NCI-H345 treated with DMSO at 0.1 percent for 48 hours (cell line): ENCODE measurements around the gene TMEM120B.
"Not testable (repeated sequence)": the region's sequence is repeated elsewhere in the genome, so short reads cannot be mapped to it uniquely, and the experiment has no call there.

Source experiments
- DNase-seq: peaks from one replicate; lab custom pipeline; 2025; ENCODE audit not compliant: unreplicated experiment; lab: John Stamatoyannopoulos, UW

Gene TMEM120B

GRCh38 chr12:121708313-121709063 is 4.1 kb upstream of the TMEM120B start:
- DNase-seq, result no peak

DNA sequence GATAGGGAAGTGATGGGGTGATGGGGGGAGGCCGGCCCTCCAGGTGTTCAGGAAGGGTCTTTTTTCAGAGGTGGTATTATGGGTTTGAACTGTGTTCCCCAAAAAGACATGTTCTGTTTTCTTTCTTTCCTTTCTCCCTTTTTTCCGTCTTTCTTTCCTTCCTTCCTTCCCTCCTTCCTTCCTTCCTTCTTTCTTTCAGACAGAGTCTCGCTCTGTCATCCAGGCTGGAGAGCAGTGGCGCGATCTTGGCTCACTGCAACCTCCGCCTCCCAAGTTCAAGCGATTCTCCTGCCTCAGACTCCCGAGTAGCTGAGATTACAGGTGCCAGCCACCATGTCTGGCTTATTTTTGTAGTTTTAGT is 3.5 kb upstream of the TMEM120B start:
- DNase-seq, result not testable (repeated sequence)

GRCh38 chr12:121709478-121709961 is 3.0 kb upstream of the TMEM120B start:
- DNase-seq, result no peak

GRCh38 chr12:121711361-121712189 is 977 bp upstream of the TMEM120B start:
- DNase-seq, result no peak

- peak; percentile 17 for DNase-seq
Observed at GRCh38 chr12:121712190-121712460, 427 bp upstream of the TMEM120B start.

GRCh38 chr12:121713257-121713777 is 765 bp downstream of the TMEM120B start:
- no peak for DNase-seq

DNA sequence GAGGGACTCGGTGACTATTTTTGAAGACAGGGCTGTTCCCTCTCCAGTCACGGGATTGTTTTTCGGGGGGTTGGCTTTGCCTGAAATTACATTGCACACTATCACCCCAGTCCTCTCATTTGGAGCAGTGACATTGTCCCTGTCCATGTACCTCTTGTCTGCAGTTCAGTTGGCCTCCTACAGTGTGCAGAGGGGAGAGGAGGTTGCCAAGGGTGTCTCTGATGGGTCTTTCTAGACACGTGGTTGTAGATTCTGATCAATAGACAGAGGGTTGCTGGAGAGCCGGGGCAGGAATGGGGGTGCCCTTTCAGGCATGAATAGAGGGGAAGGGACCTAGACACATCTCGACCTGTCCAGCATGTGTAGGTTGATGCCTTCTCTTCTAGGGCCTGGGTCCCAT is 1.2 kb downstream of the TMEM120B start:
- DNase-seq, result no peak

- not testable (repeated sequence) for DNase-seq
Observed at GRCh38 chr12:121715055-121715454, 2.5 kb downstream of the TMEM120B start.

DNA sequence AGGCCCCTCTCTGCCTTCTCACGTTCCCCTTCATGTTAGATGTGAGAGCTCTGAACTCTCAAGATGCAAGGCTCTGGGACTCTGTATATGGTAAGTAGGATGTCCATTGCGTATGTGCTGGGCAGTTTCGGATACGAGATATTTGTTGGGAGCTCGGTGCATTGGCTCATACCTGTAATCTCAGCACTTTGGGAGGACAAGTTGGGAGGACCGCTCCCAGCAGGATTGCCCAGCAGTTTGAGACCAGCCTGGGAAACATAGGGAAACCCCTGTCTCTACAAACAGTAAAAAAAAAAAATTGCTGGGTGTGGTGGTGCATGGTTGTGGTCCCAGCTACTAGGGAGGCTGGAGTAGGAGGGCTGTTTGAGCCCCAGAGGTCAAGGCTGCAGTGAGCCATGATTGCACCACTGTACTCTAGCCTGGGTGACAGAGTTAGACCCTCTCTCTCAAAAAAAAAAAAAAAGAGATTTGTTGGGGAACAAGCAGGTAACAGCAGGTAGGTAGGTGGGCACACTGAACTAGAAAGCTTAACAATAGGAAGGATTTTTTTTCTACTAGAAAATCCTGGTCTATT is 3.4 kb downstream of the TMEM120B start:
- no peak for DNase-seq

GRCh38 chr12:121717041-121717699 is 4.6 kb downstream of the TMEM120B start:
- DNase-seq, result no peak

DNA sequence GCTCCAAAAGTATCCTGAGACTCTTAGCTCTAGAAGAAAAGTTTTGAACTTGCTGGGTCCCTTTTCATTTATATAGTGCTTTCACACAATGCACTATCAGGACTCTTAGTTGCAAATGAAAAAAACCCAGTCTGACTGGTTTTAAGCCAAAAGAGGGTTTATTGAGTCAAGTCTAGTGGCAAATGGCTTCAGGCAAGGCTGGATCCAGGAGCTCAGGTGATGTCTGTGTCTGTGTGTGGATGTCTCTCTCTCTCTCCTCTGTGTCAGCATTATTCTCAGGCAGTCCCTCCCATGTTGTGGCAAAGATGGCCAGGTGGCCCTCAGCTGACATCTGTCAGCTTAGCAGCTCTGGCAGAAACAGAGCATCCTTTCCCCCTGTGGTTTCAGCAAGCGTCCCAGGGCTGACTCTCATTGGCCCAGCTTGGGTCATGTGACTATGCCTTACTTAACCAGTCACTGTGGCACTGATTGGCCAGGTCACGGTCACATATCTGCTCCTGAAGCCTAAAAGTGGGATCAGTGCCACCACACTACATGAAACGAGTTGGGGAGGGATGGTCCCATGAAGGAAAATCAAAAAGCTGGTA is 6.2 kb downstream of the TMEM120B start:
- no peak for DNase-seq

DNA sequence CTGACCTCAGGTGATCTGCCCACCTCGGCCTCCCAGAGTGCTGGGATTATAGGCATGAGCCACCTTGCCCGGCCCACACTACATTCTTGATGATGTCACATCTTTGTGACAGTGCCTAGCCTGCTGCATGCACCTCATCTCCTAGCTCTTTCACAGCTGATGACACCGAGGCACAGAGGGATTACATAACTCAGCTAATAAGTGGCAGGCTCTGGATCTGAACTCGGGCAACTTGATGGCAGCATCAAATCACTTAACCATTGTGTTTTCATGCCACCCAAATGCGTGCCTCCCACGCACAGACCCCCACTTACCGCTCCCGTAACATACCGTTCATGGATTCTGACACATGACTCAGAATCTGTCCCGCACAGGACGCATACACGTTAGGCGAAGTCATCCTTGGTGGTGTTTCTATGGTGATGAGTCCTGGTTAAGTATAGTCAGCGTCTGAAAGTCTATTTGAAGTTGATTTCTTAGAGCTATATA is 7.4 kb downstream of the TMEM120B start:
- DNase-seq, result no peak

DNA sequence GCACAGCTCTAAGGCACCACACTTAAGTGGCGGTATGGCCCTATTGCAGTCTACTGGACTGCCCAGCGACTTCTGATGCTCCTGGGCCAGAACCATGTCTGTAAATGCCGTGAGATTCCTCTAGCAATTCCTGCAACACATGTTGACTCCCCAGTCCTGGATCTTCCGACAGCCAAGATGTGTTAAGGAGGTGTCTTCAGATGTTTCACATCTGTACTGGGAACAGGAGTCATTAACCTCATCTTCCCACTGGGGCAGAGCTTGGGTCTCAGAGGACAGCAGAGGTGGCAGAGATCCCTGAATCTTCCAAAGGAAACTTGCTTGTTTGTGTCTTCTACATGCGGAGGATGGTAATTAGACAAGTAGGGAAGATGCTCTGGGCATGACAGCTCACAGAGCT is 8.2 kb downstream of the TMEM120B start:
- no peak for DNase-seq

DNA sequence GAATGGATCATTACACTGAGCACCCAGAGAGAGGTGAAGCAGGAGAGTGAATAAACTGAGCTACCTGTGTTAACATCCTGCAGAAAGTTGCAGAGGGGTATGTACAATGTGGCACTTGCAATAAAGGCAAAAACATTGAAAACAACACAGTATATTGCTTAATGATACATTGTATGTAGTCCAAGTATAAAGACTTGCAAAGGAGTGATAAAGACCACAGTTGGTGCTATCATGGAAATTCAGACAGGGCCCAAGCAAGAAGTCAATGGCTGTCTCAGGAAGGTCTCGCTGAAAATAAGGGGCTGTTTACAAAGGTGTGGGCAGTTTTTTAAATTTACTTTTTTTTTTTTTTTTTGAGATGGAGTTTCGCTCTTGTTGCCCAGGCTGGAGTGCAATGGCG is 10.0 kb downstream of the TMEM120B start:
- no peak for DNase-seq

- no peak for DNase-seq
Observed at GRCh38 chr12:121723200-121723599, 10.6 kb downstream of the TMEM120B start.

DNA sequence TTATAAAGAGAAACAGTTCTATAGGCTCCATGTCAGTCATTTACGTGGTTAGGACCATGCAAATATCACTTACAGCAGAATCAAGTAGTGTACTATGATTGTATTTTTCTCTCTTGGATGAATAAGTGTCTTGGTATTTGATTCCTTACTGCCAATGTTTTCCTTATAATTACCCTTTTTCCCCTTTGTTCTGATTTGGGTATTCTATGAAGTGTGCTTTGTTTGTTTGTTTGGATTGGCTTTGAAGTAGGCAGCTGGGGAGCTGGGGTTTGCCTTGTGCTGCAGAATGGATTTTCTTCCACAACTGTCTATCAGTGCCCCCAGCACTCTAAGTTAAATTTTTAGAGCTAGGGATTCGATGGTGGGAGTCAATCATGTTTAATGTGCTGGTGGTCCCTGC is 12.4 kb downstream of the TMEM120B start:
- no peak for DNase-seq

DNA sequence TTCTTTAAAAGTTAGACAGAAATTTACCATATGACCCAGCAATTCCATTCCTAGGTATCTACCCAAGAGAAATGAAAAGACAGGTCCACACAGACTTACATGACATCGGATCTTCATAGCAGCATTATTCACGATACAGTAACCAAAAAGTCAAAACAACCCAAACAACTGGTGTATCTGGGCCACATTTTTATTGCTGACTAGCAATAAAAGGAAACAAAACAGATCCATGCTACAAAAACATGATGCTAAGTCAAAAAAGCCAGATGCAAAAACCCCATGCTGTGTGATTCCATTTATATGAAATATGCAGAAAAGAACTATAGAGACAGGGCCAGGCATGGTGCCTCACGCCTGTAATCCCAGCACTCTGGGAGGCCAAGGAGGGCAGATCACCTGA is 12.9 kb downstream of the TMEM120B start:
- DNase-seq, result no peak

DNA sequence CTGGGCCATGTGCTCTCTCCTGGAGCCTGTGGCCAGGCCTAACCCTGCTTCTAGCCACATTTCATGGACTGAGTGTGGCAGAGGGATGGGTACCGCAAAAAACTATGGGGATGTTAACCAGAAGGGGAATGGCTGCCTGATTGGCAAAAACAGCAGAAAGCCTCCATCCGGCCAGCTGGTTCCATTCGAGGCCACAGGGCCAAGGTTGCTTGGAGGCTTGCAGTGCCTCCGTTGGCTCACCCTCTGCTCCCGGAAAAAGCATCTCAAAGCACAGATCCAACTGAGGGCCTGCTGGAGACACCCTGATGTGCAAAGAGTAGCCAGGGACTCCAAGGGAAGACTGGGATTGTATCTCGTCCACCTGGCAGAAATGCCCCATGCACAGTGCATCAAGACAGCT is 16.5 kb downstream of the TMEM120B start:
- DNase-seq, result no peak

DNA sequence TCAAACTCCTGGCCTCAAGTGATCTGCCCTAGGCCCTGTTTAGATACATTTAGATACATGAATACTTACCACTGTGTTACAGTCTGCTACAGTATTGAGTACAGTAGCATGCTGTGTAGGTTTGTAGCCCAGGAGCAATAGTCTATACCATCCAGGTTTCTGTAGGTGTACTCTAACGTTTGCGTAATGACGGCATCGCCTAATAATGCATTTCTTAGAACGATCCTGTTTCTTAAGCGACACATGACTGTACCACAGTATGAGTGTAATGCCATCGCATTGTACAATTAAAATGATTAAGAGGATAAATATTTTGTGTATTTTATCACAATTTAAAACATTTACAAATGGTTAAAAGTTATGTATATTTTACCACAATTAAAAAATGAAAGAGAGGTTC is 18.9 kb downstream of the TMEM120B start:
- no peak for DNase-seq

GRCh38 chr12:121733849-121734248 is 21.3 kb downstream of the TMEM120B start:
- DNase-seq, result no peak

DNA sequence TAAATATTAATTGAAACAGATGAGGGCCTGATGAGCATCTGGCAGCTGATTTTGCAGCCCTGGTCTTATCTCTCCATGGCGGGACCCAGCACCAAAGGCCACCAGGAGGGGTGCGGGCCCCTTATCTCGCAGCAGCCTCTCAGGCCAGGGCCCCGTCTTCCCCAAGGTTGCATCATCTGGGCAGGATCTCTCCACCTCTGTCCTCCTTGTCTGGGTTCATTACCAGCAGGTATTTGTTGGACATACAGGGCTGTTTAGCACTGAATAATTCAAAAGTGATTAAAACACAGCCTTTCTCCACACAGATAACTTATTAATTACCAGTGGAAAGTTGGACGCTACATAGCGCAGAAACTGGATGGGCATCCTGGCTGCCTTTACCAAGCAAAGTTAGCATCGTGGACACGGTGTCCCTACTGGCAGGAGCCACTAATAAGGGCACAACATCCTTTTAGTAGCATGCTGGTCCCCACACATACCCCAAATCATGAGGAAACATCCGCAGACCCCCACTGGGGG is 25.8 kb downstream of the TMEM120B start:
- no peak for DNase-seq
